HepG2 (cell line): ENCODE measurements around the gene ULK3. TPM values are rescaled to one million over a fixed set of nuclear protein-coding genes. Genes with fewer than 3 reads are reported as not detected.

Source experiments
- HDAC6 ChIP-seq: fragments of 200-600 bp; sonication (generic); IDR thresholded peaks from 2 replicates; pipeline ENCODE4 v1.7.0; 2017; ENCODE audit warnings: mild to moderate bottlenecking, antibody characterized with exemption, low read length, low read depth
- KLF15 ChIP-seq: sonication (generic); formaldehyde crosslinking; IDR thresholded peaks from 2 replicates; pipeline ENCODE4 v1.8.1; 2023; ENCODE audit warnings: borderline replicate concordance, mild to moderate bottlenecking, inconsistent platforms, missing genetic modification reagents, mixed read lengths
- MED8 ChIP-seq: sonication (generic); formaldehyde crosslinking; IDR thresholded peaks from 2 replicates; pipeline ENCODE4 v1.8.1; 2023; ENCODE audit warnings: mild to moderate bottlenecking, missing genetic modification reagents; ENCODE audit not compliant: insufficient replicate concordance
- PCBP2 ChIP-seq: fragments of 200-400 bp; formaldehyde crosslinking; optimal IDR thresholded peaks from 2 replicates; pipeline ENCODE3; 2018; ENCODE audit warnings: low read length, low read depth; ENCODE audit not compliant: poor library complexity, severe bottlenecking
- RERE ChIP-seq: IDR thresholded peaks from 2 replicates; pipeline ENCODE4 v1.6.1; 2016; ENCODE audit warnings: low read depth, missing genetic modification reagents, missing compliant biosample characterization
- REST ChIP-seq, 2 experiments: IDR thresholded peaks; 2 replicates each; pipeline ENCODE4 v1.6.1; 2011 to 2012; ENCODE audit warnings: low read length in 2 of 2, borderline replicate concordance in 1 of 2, low read depth in 1 of 2, mild to moderate bottlenecking in 1 of 2, moderate library complexity in 1 of 2
- RXRA ChIP-seq: sonication (generic); formaldehyde crosslinking; IDR thresholded peaks from 2 replicates; pipeline ENCODE4 v1.5.1; 2020; ENCODE audit warnings: missing genetic modification reagents
- SMYD3 ChIP-seq: sonication (generic); formaldehyde crosslinking; IDR thresholded peaks from 2 replicates; pipeline ENCODE4 v1.8.1; 2023; ENCODE audit warnings: mild to moderate bottlenecking, missing genetic modification reagents
- SP4 ChIP-seq: sonication (generic); formaldehyde crosslinking; IDR thresholded peaks from 2 replicates; pipeline ENCODE4 v1.8.1; 2023; ENCODE audit warnings: mild to moderate bottlenecking, missing genetic modification reagents
- SRSF1 ChIP-seq: fragments of 200-400 bp; formaldehyde crosslinking; optimal IDR thresholded peaks from 2 replicates; pipeline ENCODE3; 2017; ENCODE audit warnings: mild to moderate bottlenecking, low read depth, low read length, moderate library complexity
- U2AF1 ChIP-seq: fragments of 200-400 bp; formaldehyde crosslinking; optimal IDR thresholded peaks from 2 replicates; pipeline ENCODE3; 2017; ENCODE audit warnings: mild to moderate bottlenecking, low read depth, low read length
- ZSCAN9 ChIP-seq: IDR thresholded peaks from 2 replicates; pipeline ENCODE4 v1.6.1; 2016; ENCODE audit warnings: borderline replicate concordance
- polyA plus RNA-seq, 8 experiments: library from polyadenylated mRNA; depleted of rRNA in 3 of 8; stranded (reverse) in 7 of 8; unstranded in 1 of 8; fragments of >200 nt; fragmentation: Illumina TruSeq in 4 of 8; extraction: Trizol in 4 of 8; gene quantifications; 2 replicates each; pipeline versions ENCODE4 v1.2.1 to v1.2.3, GENCODE V29; 2011 to 2016; ENCODE audit warnings: low read depth in 4 of 8, missing spikeins in 1 of 8, mixed read lengths in 1 of 8; ENCODE audit not compliant: insufficient read depth in 1 of 8
- total RNA-seq, 5 experiments: library from RNA; depleted of rRNA; stranded (reverse); fragments of >200 nt; fragmentation: Illumina TruSeq; extraction: Trizol; gene quantifications; 2 replicates each; pipeline ENCODE4 v1.2.3, GENCODE V29; 2016; ENCODE audit warnings: low read depth in 1 of 5
- TF ChIP-seq, protein P1 (sequence below): sonication (generic); formaldehyde crosslinking; IDR thresholded peaks from 2 replicates; pipeline ENCODE4 v1.4.0; 2020; ENCODE audit warnings: mild to moderate bottlenecking, missing genetic modification reagents
- TF ChIP-seq, protein P2 (sequence below): IDR thresholded peaks from 2 replicates; pipeline ENCODE4 v1.6.1; 2016; ENCODE audit warnings: mild to moderate bottlenecking, missing biosample characterization, missing genetic modification reagents

The ULK3 gene
- total and polyA plus RNA-seq, 2 of the 13 experiments (the other 11 are each of a cell fraction or from before 2014, with no cell fraction given): 15.2 to 23.7 TPM

DNA sequence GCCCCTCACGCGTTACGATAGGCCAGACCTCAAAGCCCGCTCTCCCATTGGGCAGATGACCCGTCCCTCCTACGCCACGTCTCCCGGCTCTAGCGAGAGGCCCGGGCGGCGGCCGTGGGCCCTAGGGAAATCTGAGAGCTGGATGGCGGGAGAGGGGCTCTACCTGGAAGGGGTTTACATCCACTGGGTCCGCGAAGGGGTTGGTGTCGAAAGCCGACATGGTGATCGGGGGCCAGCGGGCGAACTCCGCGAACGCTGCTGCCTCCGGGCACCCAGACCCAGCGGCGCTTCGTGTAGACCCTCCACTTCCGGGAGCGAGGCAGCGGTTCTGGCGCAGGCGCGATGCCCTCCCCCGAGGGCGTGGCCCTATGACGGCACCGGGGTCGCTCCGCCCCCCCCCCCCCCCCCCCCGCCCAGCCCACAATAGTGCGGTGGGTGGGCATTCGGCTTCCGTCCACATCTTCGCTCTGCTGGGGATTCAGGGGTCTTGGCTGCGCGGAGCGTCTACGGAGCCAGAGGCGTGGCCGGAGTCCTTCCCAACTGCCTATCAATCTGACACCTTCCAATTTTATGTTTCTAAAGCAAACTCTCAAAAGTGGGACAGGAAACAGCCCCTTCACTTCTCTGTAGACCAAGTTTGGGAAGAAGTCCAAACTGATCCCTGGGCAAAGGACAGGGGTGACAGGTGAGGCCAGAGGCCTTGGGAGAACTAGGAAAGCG, 30.2 kb upstream of the ULK3 start, which contains the start of gene SCAMP2 (continued):
- no peak for TF ChIP-seq REST (IDR thresholded peaks at IDR 0.05; ENCODE audit: borderline replicate concordance in 1 of 2, low read depth in 1 of 2, low read length in 2 of 2)
- no peak for TF ChIP-seq RERE
- TF ChIP-seq, protein P1, sequence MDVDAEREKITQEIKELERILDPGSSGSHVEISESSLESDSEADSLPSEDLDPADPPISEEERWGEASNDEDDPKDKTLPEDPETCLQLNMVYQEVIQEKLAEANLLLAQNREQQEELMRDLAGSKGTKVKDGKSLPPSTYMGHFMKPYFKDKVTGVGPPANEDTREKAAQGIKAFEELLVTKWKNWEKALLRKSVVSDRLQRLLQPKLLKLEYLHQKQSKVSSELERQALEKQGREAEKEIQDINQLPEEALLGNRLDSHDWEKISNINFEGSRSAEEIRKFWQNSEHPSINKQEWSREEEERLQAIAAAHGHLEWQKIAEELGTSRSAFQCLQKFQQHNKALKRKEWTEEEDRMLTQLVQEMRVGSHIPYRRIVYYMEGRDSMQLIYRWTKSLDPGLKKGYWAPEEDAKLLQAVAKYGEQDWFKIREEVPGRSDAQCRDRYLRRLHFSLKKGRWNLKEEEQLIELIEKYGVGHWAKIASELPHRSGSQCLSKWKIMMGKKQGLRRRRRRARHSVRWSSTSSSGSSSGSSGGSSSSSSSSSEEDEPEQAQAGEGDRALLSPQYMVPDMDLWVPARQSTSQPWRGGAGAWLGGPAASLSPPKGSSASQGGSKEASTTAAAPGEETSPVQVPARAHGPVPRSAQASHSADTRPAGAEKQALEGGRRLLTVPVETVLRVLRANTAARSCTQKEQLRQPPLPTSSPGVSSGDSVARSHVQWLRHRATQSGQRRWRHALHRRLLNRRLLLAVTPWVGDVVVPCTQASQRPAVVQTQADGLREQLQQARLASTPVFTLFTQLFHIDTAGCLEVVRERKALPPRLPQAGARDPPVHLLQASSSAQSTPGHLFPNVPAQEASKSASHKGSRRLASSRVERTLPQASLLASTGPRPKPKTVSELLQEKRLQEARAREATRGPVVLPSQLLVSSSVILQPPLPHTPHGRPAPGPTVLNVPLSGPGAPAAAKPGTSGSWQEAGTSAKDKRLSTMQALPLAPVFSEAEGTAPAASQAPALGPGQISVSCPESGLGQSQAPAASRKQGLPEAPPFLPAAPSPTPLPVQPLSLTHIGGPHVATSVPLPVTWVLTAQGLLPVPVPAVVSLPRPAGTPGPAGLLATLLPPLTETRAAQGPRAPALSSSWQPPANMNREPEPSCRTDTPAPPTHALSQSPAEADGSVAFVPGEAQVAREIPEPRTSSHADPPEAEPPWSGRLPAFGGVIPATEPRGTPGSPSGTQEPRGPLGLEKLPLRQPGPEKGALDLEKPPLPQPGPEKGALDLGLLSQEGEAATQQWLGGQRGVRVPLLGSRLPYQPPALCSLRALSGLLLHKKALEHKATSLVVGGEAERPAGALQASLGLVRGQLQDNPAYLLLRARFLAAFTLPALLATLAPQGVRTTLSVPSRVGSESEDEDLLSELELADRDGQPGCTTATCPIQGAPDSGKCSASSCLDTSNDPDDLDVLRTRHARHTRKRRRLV (CRISPR knock-in tag): peak; percentile 62; the same call in 1 of the 2 replicates
- TF ChIP-seq RXRA (CRISPR knock-in tag): peak; percentile 41; the same call in 1 of the 2 replicates
- TF ChIP-seq, protein P2, sequence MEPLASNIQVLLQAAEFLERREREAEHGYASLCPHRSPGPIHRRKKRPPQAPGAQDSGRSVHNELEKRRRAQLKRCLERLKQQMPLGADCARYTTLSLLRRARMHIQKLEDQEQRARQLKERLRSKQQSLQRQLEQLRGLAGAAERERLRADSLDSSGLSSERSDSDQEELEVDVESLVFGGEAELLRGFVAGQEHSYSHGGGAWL (CRISPR knock-in tag): no peak; the same call in 1 of the 2 replicates
- TF ChIP-seq KLF15 (CRISPR knock-in tag): no peak
- no peak for TF ChIP-seq U2AF1
- no peak for TF ChIP-seq SRSF1
- TF ChIP-seq SMYD3 (CRISPR knock-in tag): no peak
- no peak for TF ChIP-seq ZSCAN9 (CRISPR knock-in tag)
- TF ChIP-seq SP4 (CRISPR knock-in tag): peak; percentile 85
- no peak for TF ChIP-seq HDAC6
- no peak for TF ChIP-seq PCBP2
- TF ChIP-seq MED8 (CRISPR knock-in tag): no peak
